Activated CD8-positive, alpha-beta T cell treated with anti-CD3 and anti-CD28 coated beads for 36 hours (primary cell): ENCODE data around the gene CIPC. TPM values are rescaled to one million over a fixed set of nuclear protein-coding genes. Genes with fewer than 3 reads are reported as not detected.
A peak's percentile ranks its signal among the peaks of the same experiment; 100 is the strongest.

Experiments used
- ATAC-seq: fragments of 200-7000 bp; cut with Tn5 transposase; one replicate; pipeline ENCODE4 v1.10.0; 2021; ENCODE audit warnings: mild to moderate bottlenecking, moderate library complexity
- CTCF ChIA-PET: fragments of 350-600 bp; sonication (Branson Sonifier 250); formaldehyde crosslinking; loops from one replicate; lab custom pipeline; 2021; ENCODE audit warnings: antibody characterized with exemption; lab: Charles Lee
- POLR2A ChIA-PET: fragments of 350-600 bp; sonication (Branson Sonifier 250); formaldehyde crosslinking; loops from one replicate; lab custom pipeline; 2021; ENCODE audit warnings: antibody characterized with exemption; lab: Charles Lee
- DNase-seq: peaks from one replicate; pipeline ENCODE4 v3.0.0-alpha.2; 2020
- H3K27ac Mint-ChIP-seq: one replicate; pipeline ENCODE4 v1.8.0; 2021; ENCODE audit warnings: mild to moderate bottlenecking, mixed read lengths
- H3K27me3 Mint-ChIP-seq: one replicate; pipeline ENCODE4 v1.8.0; 2021; ENCODE audit warnings: mixed read lengths
- H3K36me3 Mint-ChIP-seq: one replicate; pipeline ENCODE4 v1.8.0; 2021; ENCODE audit warnings: low read depth, mixed read lengths
- H3K4me1 Mint-ChIP-seq: one replicate; pipeline ENCODE4 v1.8.0; 2021; ENCODE audit warnings: low read depth, mixed read lengths
- H3K4me3 Mint-ChIP-seq: one replicate; pipeline ENCODE4 v1.8.0; 2021; ENCODE audit warnings: mild to moderate bottlenecking, moderate library complexity, mixed read lengths
- H3K9me3 Mint-ChIP-seq: one replicate; pipeline ENCODE4 v1.8.0; 2021; ENCODE audit warnings: mixed read lengths
- intact Hi-C: fragments of 100-400 bp; cut with micrococcal nuclease; formaldehyde crosslinking; loops from one replicate; pipeline ENCODE4 v1.10.0; 2022
- total RNA-seq, 2 experiments: library from RNA; stranded (reverse); gene quantifications; one replicate each; pipeline ENCODE4 v1.2.3, GENCODE V29; 2021
- TF ChIP-seq, protein P1 (sequence below): fragments of 200-600 bp; IDR thresholded peaks from one replicate; pipeline ENCODE4 v1.8.0; 2022; ENCODE audit warnings: antibody characterized with exemption, mild to moderate bottlenecking

The CIPC gene
- total RNA-seq, 2 experiments from 2014 or later = 8.8 to 9.6 TPM

DNA sequence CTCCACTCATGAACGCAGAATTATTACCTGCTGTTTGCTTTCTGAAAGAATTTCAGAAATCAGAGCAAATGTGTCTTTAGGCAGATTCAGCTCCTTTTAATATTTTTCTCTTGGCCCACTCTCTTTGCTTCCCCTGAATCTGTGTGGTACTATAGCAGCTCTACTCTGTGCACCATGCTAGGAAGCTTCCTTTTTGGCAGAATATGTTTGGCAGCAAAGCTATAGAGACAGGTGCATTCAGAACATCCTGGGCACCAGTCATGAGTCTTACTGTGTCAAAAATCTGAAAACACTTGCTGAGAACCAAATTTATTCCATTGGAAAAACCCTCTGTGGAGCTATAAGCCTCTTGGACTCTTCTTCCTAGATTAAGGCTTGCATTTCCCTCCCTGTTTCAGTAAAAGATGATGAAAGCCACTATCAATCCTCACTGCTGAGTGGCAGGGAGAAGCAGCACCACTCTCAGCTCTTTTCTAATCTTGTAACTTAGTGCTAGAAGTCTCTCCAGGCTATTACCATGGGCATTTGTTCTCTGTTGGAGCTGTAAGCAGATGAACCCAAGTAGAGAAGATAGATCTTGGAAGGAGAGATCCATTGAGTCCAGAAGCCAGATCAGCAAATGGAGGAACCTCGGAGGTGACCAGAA lies 18.2 kb downstream of the CIPC start:
- ChIA-PET POLR2A (interaction anchor here (1.3 kb wide), 1 partner anchor 22 kb away, joined by 3 read pairs; no protein-coding TSS in a partner anchor), CTCF (interaction anchor here (0.7 to 2.0 kb wide), 8 partner anchors 8 to 243 kb away, joined by 3 to 4 read pairs (median 4); no protein-coding TSS in a partner anchor)
- ATAC-seq (no peak), DNase-seq (no peak)
- intact Hi-C loops = no loop called here
- no peaks in the 10 kb centered on the region for H3K27me3 Mint-ChIP-seq
- TF ChIP-seq, protein P1, sequence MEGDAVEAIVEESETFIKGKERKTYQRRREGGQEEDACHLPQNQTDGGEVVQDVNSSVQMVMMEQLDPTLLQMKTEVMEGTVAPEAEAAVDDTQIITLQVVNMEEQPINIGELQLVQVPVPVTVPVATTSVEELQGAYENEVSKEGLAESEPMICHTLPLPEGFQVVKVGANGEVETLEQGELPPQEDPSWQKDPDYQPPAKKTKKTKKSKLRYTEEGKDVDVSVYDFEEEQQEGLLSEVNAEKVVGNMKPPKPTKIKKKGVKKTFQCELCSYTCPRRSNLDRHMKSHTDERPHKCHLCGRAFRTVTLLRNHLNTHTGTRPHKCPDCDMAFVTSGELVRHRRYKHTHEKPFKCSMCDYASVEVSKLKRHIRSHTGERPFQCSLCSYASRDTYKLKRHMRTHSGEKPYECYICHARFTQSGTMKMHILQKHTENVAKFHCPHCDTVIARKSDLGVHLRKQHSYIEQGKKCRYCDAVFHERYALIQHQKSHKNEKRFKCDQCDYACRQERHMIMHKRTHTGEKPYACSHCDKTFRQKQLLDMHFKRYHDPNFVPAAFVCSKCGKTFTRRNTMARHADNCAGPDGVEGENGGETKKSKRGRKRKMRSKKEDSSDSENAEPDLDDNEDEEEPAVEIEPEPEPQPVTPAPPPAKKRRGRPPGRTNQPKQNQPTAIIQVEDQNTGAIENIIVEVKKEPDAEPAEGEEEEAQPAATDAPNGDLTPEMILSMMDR = no peak
- H3K4me3 Mint-ChIP-seq = no peak overlapping the region
- H3K9me3 Mint-ChIP-seq = no peaks in the 10 kb centered on the region
- peaks cover 16% of the 10 kb centered on the region for H3K36me3 Mint-ChIP-seq
- H3K27ac Mint-ChIP-seq = no peak overlapping the region
- peaks cover 14% of the 10 kb centered on the region for H3K4me1 Mint-ChIP-seq

DNA sequence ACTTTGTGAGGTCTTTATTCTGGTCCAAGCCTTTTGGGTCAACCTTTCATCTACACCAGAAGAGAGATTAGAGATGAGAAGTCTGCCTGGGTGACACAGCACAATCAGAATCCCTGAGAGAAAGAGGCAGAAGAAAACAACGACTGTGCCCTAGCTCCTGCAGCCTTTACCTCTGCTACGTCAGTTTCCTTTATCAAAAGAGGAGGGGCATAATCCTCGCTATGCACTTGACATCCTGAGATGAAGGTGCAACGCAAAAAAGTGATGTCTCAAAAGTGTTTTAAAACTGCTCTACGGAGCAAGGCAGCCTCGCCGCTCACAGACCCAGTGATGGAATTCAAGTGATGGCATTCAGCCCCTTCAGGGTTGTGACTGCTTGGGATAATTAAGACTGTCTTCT lies 21.8 kb downstream of the CIPC start:
- POLR2A ChIA-PET = no interaction called here
- no peak for DNase-seq
- peaks cover 7% of the 10 kb centered on the region for H3K27me3 Mint-ChIP-seq
- CTCF ChIA-PET = interaction anchor here (9.2 kb wide), 1 partner anchor 22 kb away, joined by 93 read pairs; the partner anchor contains the start of gene CIPC
- H3K36me3 Mint-ChIP-seq = peaks cover 7% of the 10 kb centered on the region
- peak overlapping the region; percentile 45 for H3K27ac Mint-ChIP-seq
- peaks cover 34% of the 10 kb centered on the region for H3K4me1 Mint-ChIP-seq
- ATAC-seq = no peak
- H3K9me3 Mint-ChIP-seq = no peaks in the 10 kb centered on the region
- H3K4me3 Mint-ChIP-seq = no peak overlapping the region
- TF ChIP-seq, protein P1 = no peak
- intact Hi-C loops = no loop called here

DNA sequence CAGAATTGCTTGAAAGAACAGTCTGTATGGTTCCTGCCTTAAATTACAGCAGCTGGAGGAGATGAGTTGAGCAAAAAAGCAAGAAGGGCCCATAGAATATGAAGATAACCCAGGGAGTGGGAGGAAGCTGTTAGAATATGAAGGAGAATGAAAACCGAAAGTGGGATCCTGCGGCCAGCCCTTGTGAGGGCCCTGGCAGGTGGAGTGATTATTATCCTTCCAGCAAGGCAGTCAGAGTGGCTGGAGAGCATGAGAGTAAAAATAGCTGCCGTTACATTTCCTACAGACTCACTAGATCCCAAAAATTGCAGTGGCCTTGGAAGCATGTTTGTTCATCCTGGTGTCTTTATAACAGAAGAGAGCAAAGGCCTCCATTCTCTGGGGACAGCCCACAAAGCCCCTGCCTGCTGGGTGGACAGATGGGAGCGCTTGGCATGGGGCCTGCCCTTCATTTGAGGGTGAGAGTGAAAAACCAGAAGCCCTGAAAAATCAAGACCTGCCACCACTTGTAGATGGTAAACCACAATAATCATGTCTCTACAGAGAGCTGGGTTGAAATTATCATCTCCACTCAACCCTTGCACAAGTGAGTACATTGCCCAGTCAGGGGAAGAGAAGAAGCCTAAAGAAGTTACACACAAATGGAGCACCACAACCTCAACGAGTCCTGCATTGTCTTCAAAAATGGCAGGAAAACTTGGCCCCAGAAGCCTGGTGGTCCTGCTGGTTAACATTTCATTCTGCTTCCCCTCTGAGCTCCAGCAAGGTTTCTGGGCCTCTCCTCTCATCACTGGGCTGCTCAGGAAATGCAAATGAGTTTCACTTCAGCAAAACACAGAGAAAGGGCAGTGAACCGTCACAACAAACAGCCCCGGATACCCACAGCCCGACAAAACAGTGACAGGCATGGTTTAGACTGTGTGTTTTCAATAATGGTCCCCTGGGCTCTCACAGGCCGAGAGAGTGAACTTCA lies 23.0 kb downstream of the CIPC start:
- Mint-ChIP-seq H3K4me1 (peaks cover 37% of the 10 kb centered on the region), H3K27me3 (peaks cover 14% of the 10 kb centered on the region), H3K36me3 (peaks cover 4% of the 10 kb centered on the region), H3K27ac (peak overlapping the region; percentile 69), H3K9me3 (no peaks in the 10 kb centered on the region), H3K4me3 (no peak overlapping the region)
- ATAC-seq = peak; percentile 82
- POLR2A ChIA-PET = interaction anchor here (0.6 to 2.4 kb wide), 4 partner anchors 13 to 344 kb away, joined by 3 to 10 read pairs (median 3); no protein-coding TSS in a partner anchor
- DNase-seq = peak; percentile 67
- CTCF ChIA-PET = interaction anchor here (0.6 to 9.2 kb wide), 9 partner anchors 8 to 250 kb away, joined by 3 to 93 read pairs (median 4); partner anchors contain the start of gene CIPC
- intact Hi-C loops = no loop called here
- TF ChIP-seq, protein P1 = no peak

DNA sequence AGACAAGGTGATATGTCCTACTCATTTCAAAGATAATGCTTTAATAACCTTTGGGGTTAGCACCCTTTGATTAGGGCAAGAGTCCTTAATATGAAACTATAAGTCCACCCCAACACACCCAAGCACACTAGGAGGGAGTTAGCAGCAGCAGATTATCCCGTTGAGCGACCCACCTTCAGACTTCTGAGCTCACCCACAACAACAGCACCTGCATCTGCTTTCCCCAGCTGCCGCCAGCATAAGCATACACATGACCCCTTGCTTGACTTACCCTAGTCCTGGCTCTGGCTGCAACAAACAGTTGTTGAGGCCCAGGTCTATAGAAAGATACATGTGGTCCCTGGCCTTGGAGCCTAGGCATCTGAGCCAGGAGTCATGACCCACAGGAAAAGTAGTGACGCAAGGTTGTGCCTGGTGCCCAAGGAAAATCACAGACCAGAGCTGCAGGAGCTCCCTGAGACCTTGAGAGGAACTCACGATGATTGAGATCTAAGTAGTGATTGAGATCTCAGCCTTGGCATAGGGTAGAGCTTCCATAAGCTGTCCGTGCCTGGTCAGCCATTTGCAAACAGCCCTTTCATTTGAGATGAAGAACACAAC lies 24.6 kb downstream of the CIPC start:
- no peak for DNase-seq
- Mint-ChIP-seq H3K9me3 (no peaks in the 10 kb centered on the region), H3K4me3 (no peak overlapping the region), H3K4me1 (peaks cover 37% of the 10 kb centered on the region), H3K27me3 (peaks cover 21% of the 10 kb centered on the region), H3K27ac (peak overlapping the region; percentile 43), H3K36me3 (peaks cover 4% of the 10 kb centered on the region)
- intact Hi-C loops = no loop called here
- no peak for ATAC-seq
- POLR2A ChIA-PET = interaction anchor here (1.4 to 2.4 kb wide), 3 partner anchors 9 to 24 kb away, joined by 3 to 10 read pairs (median 5); no protein-coding TSS in a partner anchor
- CTCF ChIA-PET = interaction anchor here (1.1 to 9.2 kb wide), 8 partner anchors 11 to 247 kb away, joined by 3 to 93 read pairs (median 5); partner anchors contain the start of genes CIPC and ZDHHC22
- TF ChIP-seq, protein P1 = no peak
